ENCODE data around the gene DDX5. TPM values are rescaled to one million over a fixed set of nuclear protein-coding genes. Genes with fewer than 3 reads are reported as not detected.

The DDX5 gene
- total and polyA plus RNA-seq, 2 of the 13 experiments (the other 11 are each of a cell fraction or from before 2014, with no cell fraction given), result 503 to 684 TPM

- TF ChIP-seq BCLAF1 (IDR thresholded peaks at IDR 0.05) (no peak), PRMT3 (CRISPR knock-in tag; IDR thresholded peaks at IDR 0.05; ENCODE audit: borderline replicate concordance, low read depth) (no peak), SPEN (CRISPR knock-in tag; IDR thresholded peaks at IDR 0.05; ENCODE audit: low read depth) (no peak), PAWR (CRISPR knock-in tag; IDR thresholded peaks at IDR 0.05; ENCODE audit: borderline replicate concordance) (no peak), ZNF256 (CRISPR knock-in tag; conservative IDR thresholded peaks at IDR 0.05) (no peak), PLRG1 (conservative IDR thresholded peaks at IDR 0.05) (no peak), ZNF292 (CRISPR knock-in tag; IDR thresholded peaks at IDR 0.05; ENCODE audit: borderline replicate concordance, low read depth) (no peak), CENPX (CRISPR knock-in tag; IDR thresholded peaks at IDR 0.05) (no peak), TP53 (CRISPR knock-in tag; conservative IDR thresholded peaks at IDR 0.05) (no peak), AKNA (CRISPR knock-in tag; IDR thresholded peaks at IDR 0.05; ENCODE audit: borderline replicate concordance) (no peak), U2AF1 (optimal IDR thresholded peaks at IDR 0.05; ENCODE audit: low read depth, low read length) (no peak), THRA (CRISPR knock-in tag; IDR thresholded peaks at IDR 0.05; ENCODE audit: borderline replicate concordance) (no peak)
These were observed 44.3 kb downstream of the DDX5 start (continued) for GRCh38 chr17:64461788-64462187.

All from HepG2 (cell line).